Frontal cortex (tissue), 4 donors: Measurements from ENCODE around the gene PSMB10. TPM values are rescaled to one million over a fixed set of nuclear protein-coding genes. Genes with fewer than 3 reads are reported as not detected.
"Not testable (repeated sequence)": the region's sequence is repeated elsewhere in the genome, so short reads cannot be mapped to it uniquely, and the experiment has no call there.

Source experiments
- DNase-seq, 2 donors: peaks; one replicate each; pipeline ENCODE4 v3.0.0; 2012; ENCODE audit warnings: low spot score in 2 of 2
- FAIRE-seq: peaks from 2 replicates; lab custom pipeline; 2012; peaks lifted over from hg19 to GRCh38; lab: Jason Lieb, UNC
- total RNA-seq: library from RNA; depleted of rRNA; stranded (reverse); fragments of >200 nt; gene quantifications from one replicate; pipeline ENCODE4 v1.2.3, GENCODE V29; 2014
- donor health status: control.
- donor health status: control.
- donor health status: control.

PSMB10 gene
- total RNA-seq, 1 donor from 2014 or later = 13.0 TPM

- DNase-seq (peak; percentile 73 to 74), FAIRE-seq (no peak)
Observed at GRCh38 chr16:67943619-67944504, 7.2 kb upstream of the PSMB10 start, which contains the start of gene LCAT. Gene LCAT (minus strand): TSS chr16:67944120. CDS start chr16:67944101, 19 bp downstream.

DNA sequence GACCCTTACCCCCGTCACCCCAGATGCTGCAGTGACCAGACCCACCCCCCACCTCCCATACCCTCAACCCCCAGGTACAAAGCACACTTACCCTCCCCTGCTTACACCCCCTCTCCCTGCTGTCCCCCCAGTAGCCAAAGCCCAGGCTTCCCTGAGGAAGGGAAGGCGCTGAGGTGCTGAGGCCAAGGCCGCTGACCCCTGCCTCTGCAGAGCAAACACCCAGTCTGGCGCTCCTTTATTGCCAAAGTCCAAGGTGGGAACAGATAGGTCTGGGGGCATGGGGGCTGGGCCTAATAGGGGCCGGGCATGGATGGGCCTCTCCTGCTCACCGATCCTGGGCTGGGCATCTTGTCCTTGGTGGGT lies 6.6 kb upstream of the PSMB10 start:
- DNase-seq (no peak), FAIRE-seq (no peak)

DNA sequence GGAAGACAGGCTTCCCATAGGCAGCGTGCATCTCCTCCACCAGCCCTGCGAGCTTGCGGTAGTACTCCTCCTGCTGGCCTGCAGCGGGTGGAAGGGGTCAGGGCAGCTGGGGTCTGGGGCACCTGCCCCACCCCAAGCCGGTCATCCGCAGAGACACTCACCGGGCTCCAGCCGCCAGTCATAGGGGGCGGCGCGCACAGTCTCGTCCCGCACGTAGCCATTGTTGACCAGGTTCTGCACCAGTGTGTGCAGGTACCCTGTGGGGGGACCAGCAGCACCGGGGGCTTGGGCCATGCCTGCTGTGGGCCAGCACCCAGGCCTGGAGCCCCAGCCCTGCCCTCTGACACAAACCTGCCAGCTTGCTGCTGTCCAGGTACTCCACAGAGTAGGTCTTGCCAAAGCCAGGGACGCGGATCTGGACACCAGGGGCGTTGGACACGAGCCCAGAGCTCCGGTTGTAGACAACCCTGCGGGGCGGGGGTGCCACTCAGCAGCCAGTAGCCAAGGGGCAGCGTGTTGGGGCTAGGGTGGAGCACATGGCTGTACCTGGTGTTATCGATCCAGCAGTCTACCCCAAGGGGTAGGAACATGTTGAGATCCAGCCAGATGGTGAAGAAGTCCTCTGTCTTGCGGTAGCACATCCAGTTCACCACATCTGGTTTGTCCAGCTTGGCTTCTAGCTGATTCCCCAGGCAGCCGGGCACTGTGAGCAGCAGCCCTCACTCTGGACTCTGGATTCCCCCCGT lies 6.0 kb upstream of the PSMB10 start:
- no peak for DNase-seq

GRCh38 chr16:67942200-67942509 lies 5.5 kb upstream of the PSMB10 start:
- no peak for FAIRE-seq
- peak in 1 of 2 donors; percentile 54 for DNase-seq

More for the DNA sequence above, 6.0 kb upstream of the PSMB10 start:
- no peak for FAIRE-seq

- DNase-seq (no peak), FAIRE-seq (no peak)
Observed at GRCh38 chr16:67941469-67942199, 5.0 kb upstream of the PSMB10 start.

GRCh38 chr16:67940446-67941089 lies 3.9 kb upstream of the PSMB10 start:
- FAIRE-seq (no peak), DNase-seq (no peak)

- DNase-seq = no peak
- FAIRE-seq = no peak
Observed at GRCh38 chr16:67939507-67940445, 3.1 kb upstream of the PSMB10 start.

GRCh38 chr16:67937713-67938112 lies 1.1 kb upstream of the PSMB10 start:
- FAIRE-seq, DNase-seq: not testable (repeated sequence)

DNA sequence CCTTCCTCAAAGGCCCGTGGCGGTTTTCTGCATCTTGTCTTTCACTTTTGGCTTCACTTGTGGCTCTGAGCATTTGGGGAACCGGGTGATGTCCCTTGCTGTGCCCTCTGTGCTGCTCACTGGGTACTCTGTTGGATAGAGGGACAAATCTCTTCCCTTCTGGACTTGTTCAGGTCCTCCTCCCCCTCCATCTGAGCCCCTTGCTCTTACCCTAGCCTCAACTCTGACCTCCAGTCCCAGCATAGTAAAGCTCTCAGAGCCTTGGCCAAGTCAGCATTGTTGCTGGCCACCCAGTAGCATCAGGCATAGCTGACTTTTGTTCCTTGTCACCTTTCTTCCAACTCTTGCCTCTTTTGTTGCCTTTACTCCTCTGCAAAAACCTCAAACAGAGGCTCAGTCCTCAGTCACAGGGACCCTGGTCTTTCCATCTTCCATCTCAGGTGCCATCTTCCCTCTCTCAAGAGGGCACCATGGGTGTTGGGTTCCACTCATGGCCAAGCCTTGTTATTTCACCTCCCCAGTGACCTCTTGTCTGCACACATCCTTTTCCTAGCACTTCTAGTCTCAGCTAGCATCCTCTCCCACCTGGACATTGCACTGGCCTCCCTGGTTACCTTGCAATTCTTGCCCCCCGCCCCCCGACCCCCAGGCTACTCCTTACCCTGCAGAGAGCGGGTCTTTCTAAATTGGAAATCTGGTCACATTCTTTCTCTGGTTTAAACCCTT lies 393 bp upstream of the PSMB10 start:
- FAIRE-seq = no peak
- peak in 1 of 2 donors; percentile 57 for DNase-seq

- FAIRE-seq (no peak), DNase-seq (peak; percentile 91 to 99)
Observed at GRCh38 chr16:67935402-67936123, 1.1 kb downstream of the PSMB10 start.

DNA sequence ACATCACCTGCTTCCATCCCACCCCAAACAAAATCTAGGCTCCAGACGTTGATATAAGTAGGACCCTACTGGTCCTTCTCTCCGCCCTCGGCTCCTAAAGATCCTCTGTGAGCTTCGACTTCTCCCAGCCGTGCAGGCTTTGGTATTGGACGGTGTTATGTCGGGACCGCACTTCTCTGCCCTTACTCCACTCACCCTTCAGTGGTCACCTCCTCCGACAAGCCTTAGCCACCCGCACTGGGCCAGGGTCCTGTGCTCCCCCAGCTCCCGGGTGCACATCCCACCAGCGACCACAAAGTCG lies 1.6 kb downstream of the PSMB10 start:
- no peak for FAIRE-seq
- DNase-seq = no peak

- FAIRE-seq = no peak
- no peak for DNase-seq
Observed at GRCh38 chr16:67934306-67935100, 2.1 kb downstream of the PSMB10 start.

- no peak for DNase-seq
- no peak for FAIRE-seq
Observed at GRCh38 chr16:67933805-67934204, 2.8 kb downstream of the PSMB10 start.

DNA sequence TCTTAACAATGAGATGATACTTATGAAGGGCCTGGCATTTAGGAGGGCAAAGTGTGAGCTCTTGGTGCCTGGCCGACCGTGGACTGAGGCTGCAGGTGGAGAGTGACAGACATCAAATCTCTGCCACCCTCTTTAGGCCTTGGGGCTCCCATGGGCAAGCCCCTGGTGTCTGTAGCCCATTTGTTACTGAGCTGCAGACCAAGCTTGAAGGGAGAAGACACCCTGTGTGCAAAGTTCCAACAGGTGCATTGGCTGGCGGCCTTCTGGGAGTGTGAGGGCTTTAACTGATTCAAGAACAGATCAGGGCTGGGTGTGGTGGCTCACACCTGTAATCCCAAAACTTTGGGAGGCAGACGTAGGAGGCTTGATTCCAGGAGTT lies 4.2 kb downstream of the PSMB10 start:
- no peak for FAIRE-seq
- no peak for DNase-seq

- DNase-seq = no peak
- FAIRE-seq = no peak
Observed at GRCh38 chr16:67931712-67932461, 4.8 kb downstream of the PSMB10 start, which contains the start of gene CTRL. Gene CTRL (minus strand): TSS chr16:67931862. CDS start chr16:67931852, 10 bp downstream.

GRCh38 chr16:67930678-67931211 lies 5.9 kb downstream of the PSMB10 start:
- DNase-seq = no peak
- no peak for FAIRE-seq
